HCEC 1CT (cell line): ENCODE measurements around the gene CLCN3.
"Not testable (repeated sequence)": the region's sequence is repeated elsewhere in the genome, so short reads cannot be mapped to it uniquely, and the experiment has no call there.

Experiments used
- DNase-seq: peaks from one replicate; pipeline ENCODE4 v3.0.0-alpha.2; 2017

The CLCN3 gene

DNA sequence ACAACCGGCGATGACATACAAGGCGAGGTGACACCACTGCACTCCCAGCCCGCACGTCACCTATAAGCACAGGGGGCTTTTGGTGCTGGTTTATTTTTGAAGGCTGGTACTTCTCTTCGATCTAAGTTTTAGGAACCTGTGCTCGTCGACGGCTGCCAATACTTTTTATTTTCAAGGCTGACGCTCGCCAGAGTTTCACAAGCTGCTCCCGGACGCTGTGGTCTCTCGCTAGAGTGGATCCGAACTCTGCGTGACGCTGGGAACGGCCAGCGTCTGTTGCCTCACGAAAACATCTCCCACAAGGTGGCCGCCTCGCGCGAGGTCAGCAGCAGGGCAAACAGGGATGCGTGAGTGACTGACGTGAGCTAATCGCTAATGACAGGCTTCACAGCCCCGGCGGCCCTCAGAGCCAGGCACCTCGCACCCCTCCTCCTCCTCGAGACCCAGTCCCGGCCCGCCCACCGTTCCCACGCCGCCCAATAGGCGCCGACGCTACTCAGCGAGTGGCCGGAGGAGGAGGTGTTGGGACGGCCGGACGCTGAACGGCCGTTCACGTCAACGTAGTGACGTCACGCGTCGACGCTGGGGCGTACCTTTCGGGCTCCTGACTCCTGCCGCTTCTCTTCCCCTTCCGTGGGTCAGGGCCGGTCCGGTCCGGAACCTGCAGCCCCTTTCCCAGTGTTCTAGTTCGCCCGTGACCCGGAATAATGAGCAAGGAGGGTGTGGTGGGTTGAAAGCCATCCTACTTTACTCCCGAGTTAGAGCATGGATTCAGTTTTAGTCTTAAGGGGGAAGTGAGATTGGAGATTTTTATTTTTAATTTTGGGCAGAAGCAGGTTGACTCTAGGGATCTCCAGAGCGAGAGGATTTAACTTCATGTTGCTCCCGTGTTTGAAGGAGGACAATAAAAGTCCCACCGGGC is at the start of gene CLCN3:
Gene CLCN3 (plus strand): TSS at position 621 of the 922 bp plus-strand sequence. CDS start 15,351 bp downstream, outside the sequence.
- DNase-seq = peak; percentile 87

DNA sequence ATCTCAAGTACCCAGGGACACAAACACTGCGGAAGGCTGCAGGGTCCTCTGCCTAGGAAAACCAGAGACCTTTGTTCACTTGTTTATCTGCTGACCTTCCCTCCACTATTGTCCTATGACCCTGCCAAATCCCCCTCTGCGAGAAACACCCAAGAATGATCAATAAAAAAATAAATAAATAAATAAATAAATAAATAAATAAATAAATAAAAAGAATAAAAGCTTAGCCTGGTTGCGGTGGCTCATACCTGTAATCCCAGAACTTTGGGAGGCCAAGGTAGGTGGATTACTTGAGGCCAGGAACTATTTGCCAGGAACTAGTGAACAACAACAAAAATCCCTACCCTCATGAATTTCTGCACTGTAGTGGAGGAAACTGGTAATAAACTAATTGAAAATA is 49.4 kb upstream of the CLCN3 start:
- not testable (repeated sequence) for DNase-seq

DNA sequence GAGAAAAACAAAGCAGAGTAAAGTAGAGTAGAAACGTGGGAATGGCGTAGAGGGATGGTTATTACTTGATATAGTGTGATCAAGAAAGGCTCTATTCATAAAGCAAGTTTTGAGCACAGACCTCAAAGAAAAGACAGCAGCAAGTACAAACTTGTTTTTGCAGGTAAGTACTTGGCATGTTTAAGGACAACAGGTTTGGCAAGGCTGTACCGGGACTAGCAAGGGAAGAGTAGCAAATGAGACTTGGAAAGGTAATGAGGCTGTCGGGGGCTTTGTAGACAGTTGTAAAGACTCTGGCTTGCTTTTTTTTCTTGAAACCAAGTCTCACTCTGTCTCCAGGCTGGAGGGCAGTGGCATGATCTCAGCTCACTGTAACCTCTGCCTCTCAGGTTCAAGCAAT is 48.9 kb upstream of the CLCN3 start:
- no peak for DNase-seq

DNA sequence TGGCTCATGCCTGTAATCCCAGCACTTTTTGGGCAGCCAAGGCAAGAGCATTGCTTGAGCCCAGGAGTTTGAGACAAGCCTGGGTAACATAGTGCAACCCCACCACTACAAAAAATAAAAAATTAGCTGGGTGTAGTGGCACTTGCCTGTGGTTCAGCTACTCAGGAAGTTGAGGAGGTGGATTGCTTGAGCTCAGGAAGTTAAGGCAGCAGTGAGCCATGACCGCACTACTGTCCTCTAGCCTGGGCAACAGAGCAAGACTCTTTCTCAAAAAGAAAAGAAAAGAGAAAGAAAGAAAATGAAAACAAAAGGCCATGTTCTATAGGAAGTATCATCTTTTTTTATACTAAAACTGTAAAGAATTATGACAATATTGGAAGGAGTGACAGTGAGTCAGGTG is 46.5 kb upstream of the CLCN3 start:
- DNase-seq = no peak

DNA sequence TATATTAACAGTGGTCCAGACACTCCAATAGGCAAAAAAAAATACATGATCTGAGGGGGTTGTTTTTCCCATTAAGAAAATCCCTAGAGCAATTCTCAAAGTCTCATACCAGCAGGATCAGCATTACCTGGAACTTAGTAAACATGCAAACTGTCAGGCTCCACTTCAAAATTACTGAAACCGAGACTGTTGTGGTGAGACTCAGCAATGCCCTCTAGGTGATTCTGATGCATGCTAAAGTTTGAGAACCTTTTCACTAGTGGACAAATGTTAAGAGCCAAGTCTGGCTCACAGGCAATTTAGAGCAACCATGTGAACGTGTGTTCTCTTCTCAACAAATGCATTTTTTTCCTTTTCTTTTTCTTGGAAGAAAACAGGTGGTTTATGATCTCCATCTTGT is 38.2 kb upstream of the CLCN3 start:
- DNase-seq = no peak

DNA sequence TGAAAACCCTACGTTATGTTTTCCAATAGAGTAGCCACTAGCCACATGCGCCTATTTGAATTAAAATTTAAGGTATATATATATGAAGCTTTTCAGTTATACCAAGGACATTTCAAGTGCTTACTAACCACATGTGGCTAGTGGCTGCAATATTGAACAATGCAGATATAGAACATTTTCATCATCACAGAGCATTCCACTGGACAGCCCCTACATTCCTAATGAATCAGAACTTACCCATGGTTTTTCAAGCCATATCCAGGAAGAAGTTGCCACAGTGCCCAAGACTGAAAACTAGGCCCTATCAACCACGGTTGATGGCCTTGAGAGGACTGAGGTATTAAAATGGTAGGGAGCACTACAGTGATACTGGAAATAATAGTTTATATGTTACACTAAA is 37.7 kb upstream of the CLCN3 start:
- peak; percentile 53 for DNase-seq

DNA sequence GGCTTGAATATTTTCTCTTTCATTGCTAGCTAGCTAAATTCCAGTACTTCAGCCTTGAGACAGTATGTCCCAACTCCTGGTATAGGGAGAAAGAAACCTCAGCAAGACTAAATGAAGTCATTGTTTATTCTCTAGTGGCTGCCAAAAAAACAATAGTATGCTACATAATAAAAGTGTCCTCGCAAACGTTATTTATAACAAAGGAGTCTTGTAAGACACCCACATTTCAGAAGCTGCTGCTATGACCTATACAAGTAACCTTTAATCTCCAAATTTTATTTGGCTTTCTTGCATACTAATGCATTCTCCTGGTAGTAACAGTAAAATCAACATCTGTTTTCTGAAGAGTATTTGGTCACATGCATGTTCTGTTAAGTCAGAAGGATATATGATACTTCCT is 36.8 kb upstream of the CLCN3 start:
- DNase-seq = peak; percentile 53

DNA sequence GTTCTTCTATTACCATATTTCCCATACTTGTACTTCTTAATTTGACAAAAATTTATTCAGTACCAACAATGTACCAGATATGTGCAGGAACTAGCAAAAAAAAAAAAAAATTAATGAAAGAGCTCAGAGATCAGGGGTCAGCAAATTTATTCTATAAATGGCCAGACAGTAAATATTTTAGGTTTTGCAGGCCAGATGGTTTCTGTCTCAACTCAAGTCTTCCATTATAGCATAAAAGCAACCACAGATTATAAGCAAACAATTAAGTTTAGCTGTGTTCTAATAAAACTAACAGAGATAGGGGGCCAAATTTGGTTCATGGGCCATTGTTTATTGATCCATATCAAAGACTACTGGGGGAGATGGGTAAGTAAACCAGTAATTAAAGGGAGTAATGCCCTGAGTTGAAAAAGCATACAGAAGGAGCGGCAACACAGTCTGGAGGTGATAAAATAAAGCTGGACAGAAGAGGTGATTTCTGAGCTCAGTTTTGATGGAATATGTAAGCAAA is 27.3 kb upstream of the CLCN3 start:
- DNase-seq = no peak

DNA sequence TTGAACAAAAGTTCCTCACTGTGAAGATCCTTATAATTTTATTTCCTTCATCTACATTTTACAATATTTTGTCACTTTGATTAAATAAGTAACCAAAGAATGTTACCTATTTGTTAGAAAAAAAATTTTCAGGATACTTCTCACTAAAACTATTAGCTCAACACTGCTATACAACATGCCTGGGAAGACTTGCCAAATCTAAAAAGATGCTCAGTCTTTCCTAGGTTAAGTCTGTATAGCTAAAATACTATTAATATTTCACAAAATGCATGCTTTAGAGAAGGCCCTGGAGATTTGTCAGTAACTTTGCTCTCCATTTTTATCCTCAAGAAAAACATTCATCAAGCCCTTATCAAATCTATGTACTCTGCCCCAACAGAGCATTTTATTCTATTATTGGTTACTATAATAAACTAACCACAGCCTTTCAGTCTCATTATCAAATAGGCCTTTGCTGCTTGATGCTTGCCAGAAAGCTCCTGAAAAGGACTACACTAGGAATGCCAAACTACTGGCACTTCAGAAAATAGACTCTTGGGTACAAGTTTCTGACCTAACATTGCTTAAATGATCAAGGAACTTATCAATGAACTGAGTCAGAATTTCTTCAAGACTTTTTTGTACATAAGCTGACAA is 25.7 kb upstream of the CLCN3 start:
- no peak for DNase-seq

DNA sequence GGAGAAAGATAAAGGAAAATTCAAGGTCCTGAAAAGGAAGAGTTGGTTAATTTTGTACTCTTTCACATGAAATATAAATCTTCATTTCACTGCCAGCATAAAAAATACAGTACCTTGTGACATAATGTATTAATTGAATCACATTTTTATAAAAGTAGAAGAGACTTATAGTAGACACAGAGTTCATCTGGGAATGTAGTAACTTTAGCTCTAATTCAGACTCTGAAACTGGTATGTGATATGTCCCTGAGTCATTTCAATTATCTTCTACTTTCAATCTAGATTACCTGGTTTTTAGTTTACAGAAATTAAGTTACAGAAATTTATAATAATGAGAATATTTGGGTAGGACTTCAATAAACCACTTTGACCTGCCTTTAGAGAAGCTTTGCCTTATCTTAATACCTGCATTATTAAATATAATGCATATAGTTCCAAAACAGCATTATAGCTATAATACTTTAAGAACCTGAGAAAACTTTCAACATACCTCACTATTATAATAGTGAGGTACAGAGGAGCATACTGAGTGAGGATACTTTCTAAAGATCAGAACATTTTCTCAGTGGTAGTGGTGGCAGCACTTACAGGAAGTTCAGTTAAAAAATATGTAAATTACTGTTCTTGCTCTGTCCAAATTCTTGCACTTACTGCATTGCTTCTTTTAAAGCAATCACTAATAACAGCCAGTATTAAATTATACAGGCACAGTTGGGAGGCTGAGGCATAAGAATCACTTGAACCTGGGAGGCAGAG is 19.2 kb upstream of the CLCN3 start:
- DNase-seq = no peak

DNA sequence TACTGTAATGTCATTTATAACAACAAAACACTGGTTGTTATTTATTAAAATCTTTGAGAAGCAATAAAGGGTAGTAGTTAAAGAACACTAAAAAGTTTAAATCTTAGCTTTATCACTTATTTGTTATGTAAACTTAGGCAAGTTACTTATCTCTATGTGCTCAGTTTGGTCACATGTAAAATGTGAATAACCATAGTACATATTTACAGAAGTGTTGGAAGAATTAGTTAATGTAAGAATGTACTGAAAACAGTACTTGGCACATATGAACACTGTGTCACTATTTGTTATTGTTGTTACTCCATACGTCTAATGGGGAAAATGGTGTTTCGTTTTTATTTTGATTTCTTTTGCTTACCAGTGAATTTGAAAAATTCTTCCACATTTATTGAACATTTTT is 17.1 kb upstream of the CLCN3 start:
- no peak for DNase-seq

DNA sequence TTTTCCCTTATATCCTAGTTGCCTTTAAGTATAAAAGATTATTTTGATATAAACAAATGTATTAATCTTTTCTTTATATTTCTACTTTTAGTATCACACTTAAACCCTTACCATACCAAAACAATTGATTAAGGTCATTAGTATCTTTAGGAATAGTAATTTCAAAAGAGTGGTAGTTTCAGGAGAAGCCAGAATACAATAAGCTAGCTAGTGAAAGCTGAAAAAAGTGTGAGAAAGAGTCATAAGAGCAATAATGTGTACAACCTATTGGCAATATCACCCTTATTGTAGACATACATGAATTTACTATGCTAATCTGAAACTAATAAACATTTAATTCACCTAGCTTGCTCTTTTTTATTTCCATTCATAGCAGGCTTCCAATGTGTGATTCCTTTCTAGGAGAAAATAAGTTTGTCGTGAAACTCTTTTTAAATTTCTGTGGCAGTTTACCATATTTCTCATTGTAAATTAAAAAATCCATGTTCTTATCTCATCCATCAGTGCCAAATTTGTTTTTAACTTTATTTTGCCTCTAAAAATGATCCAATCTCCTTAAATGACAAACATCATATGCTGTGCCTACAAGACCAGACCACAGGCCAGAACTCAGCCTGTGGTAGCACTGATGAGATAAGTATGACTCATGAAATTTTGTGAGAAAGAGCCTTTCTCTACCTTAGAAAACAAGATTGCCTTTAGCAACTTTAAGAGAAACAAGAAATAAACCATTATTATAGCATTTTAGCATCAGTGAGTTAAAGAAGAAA is 16.1 kb upstream of the CLCN3 start:
- DNase-seq = peak; percentile 64

DNA sequence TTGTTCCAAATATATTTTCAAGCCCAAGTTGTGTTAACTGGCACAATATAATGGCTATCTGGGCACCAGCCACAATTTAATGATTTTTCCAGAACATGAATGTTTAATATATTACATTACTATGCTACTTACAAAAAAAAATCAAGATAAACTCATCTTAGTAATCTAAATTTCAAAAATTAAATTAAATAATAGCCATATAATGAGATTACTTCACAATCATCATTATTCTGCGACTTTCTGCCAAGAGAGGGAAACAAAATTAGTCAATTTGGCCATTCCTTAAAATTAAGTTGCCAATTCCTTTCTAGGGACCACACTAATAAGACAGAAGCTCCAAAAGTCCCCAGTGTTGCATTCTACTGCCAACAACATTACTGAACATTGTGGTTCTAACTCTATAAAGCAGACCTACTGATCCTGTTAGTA is 15.5 kb upstream of the CLCN3 start:
- DNase-seq = no peak

DNA sequence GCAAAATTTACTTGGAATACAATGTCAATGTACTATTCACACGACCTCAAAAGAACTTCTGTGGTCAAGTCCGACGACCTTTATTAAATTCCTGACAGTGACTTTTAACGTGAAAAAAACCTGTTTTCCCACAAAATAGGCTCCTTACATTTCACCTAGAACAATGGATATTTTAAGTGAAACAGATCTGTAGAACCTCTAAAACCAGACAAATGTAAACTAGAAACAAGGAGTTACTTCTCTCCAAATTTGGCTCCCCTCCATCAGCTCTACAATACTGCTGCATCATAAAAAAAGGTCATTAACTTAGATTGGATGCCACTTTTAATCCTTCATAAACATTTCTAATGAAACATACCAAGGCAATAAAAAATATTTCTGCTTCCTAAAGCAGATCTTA is 9.2 kb upstream of the CLCN3 start:
- no peak for DNase-seq

DNA sequence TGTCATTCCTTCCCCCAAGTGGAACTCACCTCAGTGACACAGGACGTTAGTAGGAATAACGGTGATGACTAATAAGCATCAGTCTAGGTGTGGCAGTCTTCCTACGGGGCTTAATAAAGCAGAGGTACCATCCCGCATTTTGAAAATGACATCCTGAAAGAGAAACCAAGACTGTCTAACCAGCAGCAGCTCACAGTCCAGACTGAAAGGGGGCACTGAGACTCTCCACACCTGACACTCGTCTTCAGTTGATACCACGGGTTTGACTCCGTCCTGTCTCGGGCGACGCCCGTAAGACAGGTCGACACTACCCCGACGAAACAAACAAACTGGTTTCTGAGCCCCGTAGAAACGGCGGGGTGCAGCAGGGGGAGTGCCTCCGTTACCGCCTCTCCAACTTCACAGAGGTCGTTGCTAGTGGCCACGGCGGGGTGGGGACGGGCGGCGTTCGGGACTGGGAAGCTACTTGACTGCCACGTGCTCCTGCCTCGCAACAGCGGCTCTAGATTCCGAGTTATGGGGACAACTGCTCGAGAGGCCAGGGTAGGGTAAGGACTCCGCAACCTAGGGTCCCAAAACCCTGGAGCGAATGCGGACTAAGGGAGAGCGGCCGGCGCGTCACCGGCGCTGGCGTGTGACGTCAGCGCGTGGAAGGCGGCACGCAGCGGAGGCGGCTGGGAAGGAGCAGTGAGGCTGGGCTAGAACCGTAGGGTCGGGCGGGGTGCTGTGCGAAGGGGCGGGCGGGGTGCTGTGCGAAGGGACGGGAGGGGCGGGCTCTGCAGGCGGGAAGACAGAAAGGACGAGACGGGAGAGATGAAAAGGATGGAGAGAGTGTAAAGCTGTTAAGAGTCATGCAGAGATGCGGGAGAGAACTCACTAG is 8.1 kb upstream of the CLCN3 start, which contains the start of gene NEK1:
Gene NEK1 (minus strand): TSS at position 593 of the 880 bp plus-strand sequence. CDS start 9,953 bp downstream, outside the sequence.
- DNase-seq = peak; percentile 78

DNA sequence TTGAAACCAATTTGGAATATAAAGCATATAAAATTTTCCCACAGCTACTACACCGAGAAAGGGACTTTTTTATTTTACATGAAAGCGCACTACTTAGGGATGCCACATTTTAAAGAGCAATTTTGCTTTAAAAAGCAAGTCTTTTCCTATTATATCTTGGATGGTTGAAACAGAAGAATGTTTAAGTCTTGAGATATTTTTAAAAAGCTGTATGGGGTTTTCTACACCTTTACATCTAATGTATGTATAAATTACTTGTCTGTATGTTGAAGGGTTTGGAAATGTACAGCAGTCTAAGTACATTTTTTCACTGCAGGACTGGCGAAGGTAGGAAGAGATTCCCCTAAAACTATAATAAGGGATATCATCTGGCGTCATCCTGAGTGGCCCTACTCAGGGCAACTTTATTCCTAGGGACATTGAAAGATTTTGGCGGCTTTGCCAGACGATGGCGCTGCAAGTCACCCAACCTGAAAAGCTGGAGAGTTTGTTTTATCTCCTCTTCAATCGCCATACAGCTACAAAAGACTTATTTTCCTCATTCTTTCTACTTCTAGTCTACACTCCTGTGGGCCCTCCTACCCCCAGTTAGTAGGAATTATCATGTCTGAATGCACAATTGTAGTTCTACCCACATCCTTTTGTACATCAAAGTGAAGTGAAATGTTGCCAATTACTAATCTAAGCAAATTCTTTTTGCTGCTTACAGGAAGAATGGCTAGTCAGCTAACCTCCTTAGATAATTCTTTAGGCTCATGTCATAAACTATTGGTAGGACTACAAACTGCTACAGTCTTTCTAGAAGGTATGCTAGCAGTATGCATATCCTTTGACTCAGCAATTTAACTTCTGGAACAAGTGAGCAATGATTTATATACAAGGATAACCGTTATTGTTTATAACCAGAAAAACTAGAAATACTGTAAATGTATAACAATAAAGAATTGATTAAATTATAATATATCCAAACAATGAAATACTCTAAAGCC is 7.2 kb upstream of the CLCN3 start:
- DNase-seq = peak; percentile 63

DNA sequence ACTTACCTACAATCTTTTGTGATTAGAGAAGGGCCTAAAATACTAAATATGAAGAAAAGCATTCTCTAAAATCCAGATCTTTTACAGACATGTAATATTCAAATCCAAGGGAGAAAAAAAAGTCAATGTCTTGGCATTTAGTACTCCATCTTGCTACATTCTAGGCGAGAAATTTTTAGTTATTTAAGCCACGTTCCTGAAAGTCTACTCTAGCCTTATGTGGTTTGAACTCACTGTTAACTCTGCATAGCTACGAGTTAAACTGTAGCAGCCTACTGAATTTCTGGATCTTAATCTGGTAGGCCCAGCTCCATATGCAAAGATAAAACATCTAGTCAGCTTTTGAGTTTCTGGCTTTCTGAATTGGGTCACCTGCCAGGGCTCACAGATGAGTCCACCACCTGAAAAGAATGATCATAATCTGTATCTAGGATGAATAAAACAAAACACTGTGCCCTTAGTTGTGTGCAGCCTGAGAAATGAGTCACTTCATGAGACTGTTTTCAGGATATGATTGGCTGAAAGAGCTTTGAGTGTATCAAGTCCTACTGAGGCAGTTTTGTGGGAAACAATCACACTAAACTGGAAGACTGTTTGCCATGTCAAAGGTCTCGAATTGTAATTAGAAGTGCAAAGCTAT is 4.8 kb upstream of the CLCN3 start:
- DNase-seq = no peak

DNA sequence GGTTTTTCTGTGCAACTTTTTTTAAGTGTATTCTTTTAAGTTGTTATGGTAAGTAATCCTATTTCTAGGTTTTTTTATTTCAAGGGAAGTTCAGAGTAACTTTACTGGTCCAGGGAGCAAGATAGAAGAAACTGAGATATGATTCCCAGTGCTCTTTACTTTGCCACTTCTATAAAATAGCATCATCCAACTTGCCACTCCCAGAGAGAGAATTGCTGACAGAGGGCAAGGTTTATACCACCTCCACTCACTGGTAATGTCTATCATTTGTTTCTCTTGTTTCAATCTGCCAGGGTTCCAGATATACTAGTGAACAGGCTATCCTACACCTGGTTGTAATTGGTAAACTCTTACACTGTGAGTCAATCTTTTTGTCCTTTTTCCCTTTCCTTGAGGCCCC is 3.5 kb upstream of the CLCN3 start:
- DNase-seq = no peak

DNA sequence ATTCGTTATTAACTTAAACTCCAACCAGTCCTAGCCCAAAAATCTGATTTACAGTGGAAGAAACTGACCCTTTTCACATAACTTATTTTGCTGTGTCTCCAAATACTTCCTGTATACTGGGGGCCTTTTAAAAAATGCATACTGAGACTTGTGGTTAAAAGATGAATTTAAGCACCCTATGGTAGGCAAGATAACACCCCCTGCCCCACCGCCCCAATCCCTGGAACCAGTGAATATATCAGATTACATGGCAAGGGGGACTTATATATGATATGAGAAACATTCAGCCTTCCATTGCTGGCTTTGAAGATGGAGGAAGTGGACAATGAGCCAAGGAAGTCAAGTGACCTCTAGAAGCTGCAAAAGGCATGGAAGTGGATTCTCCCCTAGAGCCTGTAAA is 3.1 kb upstream of the CLCN3 start:
- no peak for DNase-seq

DNA sequence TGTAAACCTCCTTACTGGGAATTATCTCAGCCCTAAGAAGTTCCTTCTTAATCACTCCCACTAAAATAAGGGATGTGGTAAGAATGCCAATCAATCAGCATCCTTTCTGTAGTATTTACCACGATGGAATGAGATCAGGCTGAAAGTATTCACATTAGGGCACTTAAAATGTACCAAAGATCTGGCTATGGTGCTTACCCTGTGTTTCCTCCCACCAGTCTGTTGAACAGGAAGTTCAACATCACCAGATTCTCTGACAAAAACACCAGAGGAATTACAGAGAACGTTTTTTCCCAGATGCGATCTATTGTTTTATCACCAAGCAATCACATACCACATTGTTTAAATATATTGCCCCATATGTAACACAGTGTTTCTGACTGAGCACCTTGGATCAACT is 2.1 kb upstream of the CLCN3 start:
- peak; percentile 20 for DNase-seq
